ENCODE data around the gene SNRPB.

DNA sequence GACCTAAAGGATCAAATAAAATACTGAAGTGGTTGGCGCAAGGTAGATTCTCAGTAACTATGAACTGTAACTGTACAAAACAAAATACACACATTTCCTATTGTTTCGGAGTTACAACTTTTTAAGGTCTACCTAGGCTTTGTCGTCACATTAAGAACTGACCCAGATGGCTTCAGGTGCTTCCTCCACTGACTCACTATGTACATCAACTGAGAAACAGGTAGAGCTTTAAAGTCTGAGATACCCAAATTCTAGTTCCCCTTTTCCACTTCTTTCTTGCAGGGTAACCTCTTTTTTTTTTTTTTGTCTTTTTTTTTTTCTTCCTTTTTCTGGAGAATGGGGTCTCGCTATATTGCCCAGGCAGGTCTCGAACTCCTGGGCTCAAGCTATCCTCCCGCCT lies 5.5 kb downstream of the SNRPB start:
- TF ChIP-seq, protein P1, sequence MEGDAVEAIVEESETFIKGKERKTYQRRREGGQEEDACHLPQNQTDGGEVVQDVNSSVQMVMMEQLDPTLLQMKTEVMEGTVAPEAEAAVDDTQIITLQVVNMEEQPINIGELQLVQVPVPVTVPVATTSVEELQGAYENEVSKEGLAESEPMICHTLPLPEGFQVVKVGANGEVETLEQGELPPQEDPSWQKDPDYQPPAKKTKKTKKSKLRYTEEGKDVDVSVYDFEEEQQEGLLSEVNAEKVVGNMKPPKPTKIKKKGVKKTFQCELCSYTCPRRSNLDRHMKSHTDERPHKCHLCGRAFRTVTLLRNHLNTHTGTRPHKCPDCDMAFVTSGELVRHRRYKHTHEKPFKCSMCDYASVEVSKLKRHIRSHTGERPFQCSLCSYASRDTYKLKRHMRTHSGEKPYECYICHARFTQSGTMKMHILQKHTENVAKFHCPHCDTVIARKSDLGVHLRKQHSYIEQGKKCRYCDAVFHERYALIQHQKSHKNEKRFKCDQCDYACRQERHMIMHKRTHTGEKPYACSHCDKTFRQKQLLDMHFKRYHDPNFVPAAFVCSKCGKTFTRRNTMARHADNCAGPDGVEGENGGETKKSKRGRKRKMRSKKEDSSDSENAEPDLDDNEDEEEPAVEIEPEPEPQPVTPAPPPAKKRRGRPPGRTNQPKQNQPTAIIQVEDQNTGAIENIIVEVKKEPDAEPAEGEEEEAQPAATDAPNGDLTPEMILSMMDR (IDR thresholded peaks at IDR 0.05; ENCODE audit: insufficient read depth, low read depth, low read length), result no peak
- no peak for TF ChIP-seq EZH2 (IDR thresholded peaks at IDR 0.05; ENCODE audit: insufficient read depth, low read length)

Data from astrocyte (in vitro differentiated cells and primary cell).